HepG2 (cell line): Measurements from ENCODE around the gene CES2. TPM values are rescaled to one million over a fixed set of nuclear protein-coding genes. Genes with fewer than 3 reads are reported as not detected.

Source experiments
- ATAC-seq: fragments of 200-7000 bp; cut with Tn5 transposase; 3 replicates; pipeline ENCODE4 v1.9.1; 2020; ENCODE audit warnings: mild to moderate bottlenecking, moderate library complexity
- BruUV-seq: library from RNA; stranded (reverse); fragments of 400-500 nt; replicated peaks from 2 replicates; lab custom pipeline; 2021; lab: Mats Ljungman, UMichigan
- CTCF ChIA-PET: fragments of 300-600 bp; formaldehyde crosslinking; extraction: SDS; loops from one replicate; lab custom pipeline; 2021; ENCODE audit warnings: low total read pairs, inconsistent platforms, low intra/inter-chr PET ratio; lab: Yijun Ruan, JAX
- POLR2A ChIA-PET: fragments of 350-600 bp; sonication (Branson Sonifier 250); formaldehyde crosslinking; loops from one replicate; lab custom pipeline; 2020; ENCODE audit warnings: antibody characterized with exemption, inconsistent platforms; lab: Yijun Ruan, JAX
- DNase-seq: peaks from one replicate; pipeline ENCODE4 v3.0.0-alpha.2; 2015; ENCODE audit warnings: low spot score
- FAIRE-seq: peaks from 3 replicates; lab custom pipeline; 2011; peaks lifted over from hg19 to GRCh38; lab: Jason Lieb, UNC
- H2AFZ ChIP-seq: one replicate; pipeline ENCODE4 v1.6.1; 2011; ENCODE audit warnings: low read length, inconsistent platforms
- H3K27ac ChIP-seq: fragments of 300-600 bp; 3 replicates; pipeline ENCODE4 v1.8.0; 2011; ENCODE audit warnings: mixed run types, mild to moderate bottlenecking, mixed read lengths, low read length, inconsistent platforms; ENCODE audit not compliant: insufficient read depth; ENCODE audit errors: extremely low read length
- H3K27me3 ChIP-seq, 2 experiments: fragments of 200-600 bp in 1 of 2; 2 replicates in 1 of 2; 3 replicates in 1 of 2; pipeline versions ENCODE4 v1.6.0 to v1.8.0; 2011; ENCODE audit warnings: low read length in 2 of 2, mild to moderate bottlenecking in 2 of 2, moderate library complexity in 2 of 2, inconsistent platforms in 1 of 2; ENCODE audit not compliant: insufficient read depth in 2 of 2, control insufficient read depth in 1 of 2
- H3K36me3 ChIP-seq, 2 experiments: fragments of 200-600 bp in 1 of 2; replicated peaks in 1 of 2; 2 replicates in 1 of 2; 3 replicates in 1 of 2; pipeline versions ENCODE4 v1.5.1 to v1.8.0; 2011; ENCODE audit warnings: low read length in 2 of 2, inconsistent platforms in 1 of 2; ENCODE audit not compliant: insufficient read depth in 2 of 2, control insufficient read depth in 1 of 2
- H3K4me1 ChIP-seq: 2 replicates; pipeline ENCODE4 v1.5.1; 2012; ENCODE audit warnings: low read length, inconsistent platforms; ENCODE audit not compliant: insufficient read depth
- H3K4me2 ChIP-seq: 2 replicates; pipeline ENCODE4 v1.6.0; 2011; ENCODE audit warnings: low read depth, low read length, inconsistent platforms
- H3K4me3 ChIP-seq, 3 experiments: fragments of 200-600 bp in 1 of 3; sonication (generic), shearing (Covaris generic) in 1 of 3; replicated peaks in 1 of 3; 2 replicates each; pipeline ENCODE4 v1.5.1; 2011 to 2016; ENCODE audit warnings: low read length in 3 of 3, inconsistent platforms in 2 of 3, low read depth in 2 of 3, mild to moderate bottlenecking in 2 of 3, control low read depth in 1 of 3, mixed read lengths in 1 of 3; ENCODE audit not compliant: insufficient read depth in 1 of 3
- H3K79me2 ChIP-seq: one replicate; pipeline ENCODE4 v1.6.1; 2011; ENCODE audit warnings: low read length, inconsistent platforms; ENCODE audit not compliant: insufficient read depth
- H3K9ac ChIP-seq: 2 replicates; pipeline ENCODE4 v1.6.0; 2011; ENCODE audit warnings: mild to moderate bottlenecking, low read depth, low read length, inconsistent platforms; ENCODE audit not compliant: insufficient read depth
- H3K9me3 ChIP-seq: 2 replicates; pipeline ENCODE4 v1.5.1; 2012; ENCODE audit warnings: mild to moderate bottlenecking, low read length
- H4K20me1 ChIP-seq: 2 replicates; pipeline ENCODE4 v1.6.0; 2011; ENCODE audit warnings: inconsistent platforms, mild to moderate bottlenecking, low read length, moderate library complexity; ENCODE audit not compliant: insufficient read depth
- ARHGAP35 ChIP-seq: sonication (generic); formaldehyde crosslinking; IDR thresholded peaks from 2 replicates; pipeline ENCODE4 v1.9.0; 2022; ENCODE audit warnings: mild to moderate bottlenecking, inconsistent platforms, moderate library complexity, missing genetic modification reagents, borderline replicate concordance
- CBX5 ChIP-seq: sonication (generic); formaldehyde crosslinking; IDR thresholded peaks from 2 replicates; pipeline ENCODE4 v1.4.0; 2020; ENCODE audit warnings: missing genetic modification reagents, borderline replicate concordance
- ETV6 ChIP-seq: sonication (generic); formaldehyde crosslinking; conservative IDR thresholded peaks from 2 replicates; pipeline ENCODE4 v1.4.0; 2020; ENCODE audit warnings: missing genetic modification reagents
- IKZF1 ChIP-seq: fragments of 450-650 bp; IDR thresholded peaks from 2 replicates; pipeline ENCODE4 v1.7.1; 2016
- MBNL3 ChIP-seq: fragments of 250-450 bp; sonication (Bioruptor Pico); conservative IDR thresholded peaks from 2 replicates; pipeline ENCODE4 v1.8.0; 2022; ENCODE audit warnings: mild to moderate bottlenecking, inconsistent platforms
- RARA ChIP-seq: IDR thresholded peaks from 2 replicates; pipeline ENCODE4 v1.6.1; 2016; ENCODE audit warnings: missing genetic modification reagents, missing compliant biosample characterization
- SMARCE1 ChIP-seq: fragments of 450-650 bp; IDR thresholded peaks from 2 replicates; pipeline ENCODE4 v1.6.1; 2017; ENCODE audit warnings: borderline replicate concordance
- TBP ChIP-seq: sonication (generic); formaldehyde crosslinking; IDR thresholded peaks from 2 replicates; pipeline ENCODE4 v1.5.0; 2020; ENCODE audit warnings: missing genetic modification reagents
- ZBTB1 ChIP-seq: sonication (generic); formaldehyde crosslinking; IDR thresholded peaks from 2 replicates; pipeline ENCODE4 v1.4.0; 2020; ENCODE audit warnings: missing genetic modification reagents, borderline replicate concordance
- ZFX ChIP-seq: sonication (generic); formaldehyde crosslinking; IDR thresholded peaks from 2 replicates; pipeline ENCODE4 v1.4.0; 2020; ENCODE audit warnings: mild to moderate bottlenecking, low read depth, missing genetic modification reagents, moderate library complexity
- WGBS: methylation state at CpG from one replicate; pipeline ENCODE4 v1.1.6; 2017; ENCODE audit warnings: low lambda C conversion rate; 5-methylcytosine and 5-hydroxymethylcytosine counted together
- in situ Hi-C: cut with HindIII; loops from 2 replicates; pipeline ENCODE4 v1.10.0; 2017; ENCODE audit warnings: low pct_unique_long_range_greater_than_20kb; ENCODE audit not compliant: extremely low pct_ligation_motif_present
- intact Hi-C: fragments of 100-400 bp; cut with micrococcal nuclease; formaldehyde crosslinking; loops from one replicate; pipeline ENCODE4 v1.10.0; 2022; ENCODE audit not compliant: unreplicated experiment
- polyA plus RNA-seq, 8 experiments: library from polyadenylated mRNA; depleted of rRNA in 3 of 8; stranded (reverse) in 7 of 8; unstranded in 1 of 8; fragments of >200 nt; fragmentation: Illumina TruSeq in 4 of 8; extraction: Trizol in 4 of 8; gene quantifications; 2 replicates each; pipeline versions ENCODE4 v1.2.1 to v1.2.3, GENCODE V29; 2011 to 2016; ENCODE audit warnings: low read depth in 4 of 8, missing spikeins in 1 of 8, mixed read lengths in 1 of 8; ENCODE audit not compliant: insufficient read depth in 1 of 8
- total RNA-seq, 5 experiments: library from RNA; depleted of rRNA; stranded (reverse); fragments of >200 nt; fragmentation: Illumina TruSeq; extraction: Trizol; gene quantifications; 2 replicates each; pipeline ENCODE4 v1.2.3, GENCODE V29; 2016; ENCODE audit warnings: low read depth in 1 of 5
- TF ChIP-seq, protein P1 (sequence below): sonication (generic); formaldehyde crosslinking; conservative IDR thresholded peaks from 2 replicates; pipeline ENCODE4 v1.4.0; 2020; ENCODE audit warnings: missing genetic modification reagents
- TF ChIP-seq, protein P2 (sequence below): sonication (generic); formaldehyde crosslinking; IDR thresholded peaks from 2 replicates; pipeline ENCODE4 v1.4.0; 2020; ENCODE audit warnings: missing genetic modification reagents
- TF ChIP-seq, protein P3 (sequence below): sonication (generic); formaldehyde crosslinking; IDR thresholded peaks from 2 replicates; pipeline ENCODE4 v1.4.0; 2020; ENCODE audit warnings: low read depth, missing genetic modification reagents
- TF ChIP-seq, protein P4 (sequence below): sonication (generic); formaldehyde crosslinking; IDR thresholded peaks from 2 replicates; pipeline ENCODE4 v1.5.1; 2020; ENCODE audit warnings: missing genetic modification reagents, mild to moderate bottlenecking, borderline replicate concordance
- TF ChIP-seq, protein P5 (sequence below): sonication (generic); formaldehyde crosslinking; IDR thresholded peaks from 2 replicates; pipeline ENCODE4 v1.8.1; 2023; ENCODE audit warnings: mild to moderate bottlenecking, missing genetic modification reagents

The CES2 gene
- total and polyA plus RNA-seq, 2 of the 13 experiments (the other 11 are each of a cell fraction or from before 2014, with no cell fraction given), result 50.6 to 63.8 TPM

DNA sequence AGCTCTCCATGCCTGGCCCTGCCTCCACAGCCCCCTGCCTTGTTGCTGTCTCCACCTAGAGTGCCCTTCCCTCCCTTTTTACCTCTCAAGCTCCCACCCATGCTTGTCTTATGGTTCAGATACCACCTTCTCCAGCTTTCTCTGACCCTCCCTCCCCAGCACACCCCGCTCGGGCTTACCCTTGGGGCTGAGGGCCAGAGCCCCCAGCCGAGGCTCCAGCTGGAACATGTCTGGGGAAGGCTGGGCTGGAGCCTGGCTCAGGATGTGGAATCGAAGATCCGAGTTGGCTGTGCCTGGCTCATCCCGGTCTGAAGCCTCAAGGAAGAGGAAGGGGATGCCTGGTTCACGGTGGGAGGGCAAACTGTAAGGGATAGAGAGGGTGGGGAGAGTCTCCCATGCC lies 20.3 kb upstream of the CES2 start (continued):
- no peak for TF ChIP-seq ARHGAP35 (CRISPR knock-in tag)
- TF ChIP-seq, protein P1, sequence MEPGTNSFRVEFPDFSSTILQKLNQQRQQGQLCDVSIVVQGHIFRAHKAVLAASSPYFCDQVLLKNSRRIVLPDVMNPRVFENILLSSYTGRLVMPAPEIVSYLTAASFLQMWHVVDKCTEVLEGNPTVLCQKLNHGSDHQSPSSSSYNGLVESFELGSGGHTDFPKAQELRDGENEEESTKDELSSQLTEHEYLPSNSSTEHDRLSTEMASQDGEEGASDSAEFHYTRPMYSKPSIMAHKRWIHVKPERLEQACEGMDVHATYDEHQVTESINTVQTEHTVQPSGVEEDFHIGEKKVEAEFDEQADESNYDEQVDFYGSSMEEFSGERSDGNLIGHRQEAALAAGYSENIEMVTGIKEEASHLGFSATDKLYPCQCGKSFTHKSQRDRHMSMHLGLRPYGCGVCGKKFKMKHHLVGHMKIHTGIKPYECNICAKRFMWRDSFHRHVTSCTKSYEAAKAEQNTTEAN (CRISPR knock-in tag), result no peak
- TF ChIP-seq CBX5 (CRISPR knock-in tag), result no peak

DNA sequence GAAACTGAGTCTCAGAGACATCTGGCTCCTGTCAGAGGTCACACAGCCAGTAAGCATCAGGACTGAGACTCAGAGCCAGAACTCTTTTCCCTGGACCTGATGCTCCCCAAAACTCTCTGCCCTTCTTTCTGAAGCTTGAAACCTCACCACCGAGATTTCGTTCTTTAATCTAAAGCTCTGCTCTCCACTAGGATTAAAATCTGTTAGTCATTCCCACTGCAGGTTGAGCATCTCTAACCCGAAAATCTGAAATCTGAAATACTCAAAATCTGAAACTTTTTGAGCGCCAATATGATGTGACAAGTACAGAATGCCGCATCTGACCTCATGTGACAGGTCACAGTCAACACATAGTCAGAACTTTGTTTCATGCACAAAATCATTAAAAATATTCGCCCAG lies 18.8 kb upstream of the CES2 start:
- TF ChIP-seq TBP (CRISPR knock-in tag) (no peak), SMARCE1 (no peak), ETV6 (no peak), IKZF1 (no peak), ZFX (CRISPR knock-in tag) (no peak), ZBTB1 (CRISPR knock-in tag) (no peak), MBNL3 (no peak), RARA (CRISPR knock-in tag) (no peak)
- TF ChIP-seq, protein P2, sequence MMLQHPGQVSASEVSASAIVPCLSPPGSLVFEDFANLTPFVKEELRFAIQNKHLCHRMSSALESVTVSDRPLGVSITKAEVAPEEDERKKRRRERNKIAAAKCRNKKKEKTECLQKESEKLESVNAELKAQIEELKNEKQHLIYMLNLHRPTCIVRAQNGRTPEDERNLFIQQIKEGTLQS, result no peak
- TF ChIP-seq, protein P3, sequence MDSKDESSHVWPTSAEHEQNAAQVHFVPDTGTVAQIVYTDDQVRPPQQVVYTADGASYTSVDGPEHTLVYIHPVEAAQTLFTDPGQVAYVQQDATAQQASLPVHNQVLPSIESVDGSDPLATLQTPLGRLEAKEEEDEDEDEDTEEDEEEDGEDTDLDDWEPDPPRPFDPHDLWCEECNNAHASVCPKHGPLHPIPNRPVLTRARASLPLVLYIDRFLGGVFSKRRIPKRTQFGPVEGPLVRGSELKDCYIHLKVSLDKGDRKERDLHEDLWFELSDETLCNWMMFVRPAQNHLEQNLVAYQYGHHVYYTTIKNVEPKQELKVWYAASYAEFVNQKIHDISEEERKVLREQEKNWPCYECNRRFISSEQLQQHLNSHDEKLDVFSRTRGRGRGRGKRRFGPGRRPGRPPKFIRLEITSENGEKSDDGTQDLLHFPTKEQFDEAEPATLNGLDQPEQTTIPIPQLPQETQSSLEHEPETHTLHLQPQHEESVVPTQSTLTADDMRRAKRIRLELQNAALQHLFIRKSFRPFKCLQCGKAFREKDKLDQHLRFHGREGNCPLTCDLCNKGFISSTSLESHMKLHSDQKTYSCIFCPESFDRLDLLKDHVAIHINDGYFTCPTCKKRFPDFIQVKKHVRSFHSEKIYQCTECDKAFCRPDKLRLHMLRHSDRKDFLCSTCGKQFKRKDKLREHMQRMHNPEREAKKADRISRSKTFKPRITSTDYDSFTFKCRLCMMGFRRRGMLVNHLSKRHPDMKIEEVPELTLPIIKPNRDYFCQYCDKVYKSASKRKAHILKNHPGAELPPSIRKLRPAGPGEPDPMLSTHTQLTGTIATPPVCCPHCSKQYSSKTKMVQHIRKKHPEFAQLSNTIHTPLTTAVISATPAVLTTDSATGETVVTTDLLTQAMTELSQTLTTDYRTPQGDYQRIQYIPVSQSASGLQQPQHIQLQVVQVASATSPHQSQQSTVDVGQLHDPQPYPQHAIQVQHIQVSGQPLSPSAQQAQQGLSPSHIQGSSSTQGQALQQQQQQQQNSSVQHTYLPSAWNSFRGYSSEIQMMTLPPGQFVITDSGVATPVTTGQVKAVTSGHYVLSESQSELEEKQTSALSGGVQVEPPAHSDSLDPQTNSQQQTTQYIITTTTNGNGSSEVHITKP (CRISPR knock-in tag), result no peak
- TF ChIP-seq, protein P4, sequence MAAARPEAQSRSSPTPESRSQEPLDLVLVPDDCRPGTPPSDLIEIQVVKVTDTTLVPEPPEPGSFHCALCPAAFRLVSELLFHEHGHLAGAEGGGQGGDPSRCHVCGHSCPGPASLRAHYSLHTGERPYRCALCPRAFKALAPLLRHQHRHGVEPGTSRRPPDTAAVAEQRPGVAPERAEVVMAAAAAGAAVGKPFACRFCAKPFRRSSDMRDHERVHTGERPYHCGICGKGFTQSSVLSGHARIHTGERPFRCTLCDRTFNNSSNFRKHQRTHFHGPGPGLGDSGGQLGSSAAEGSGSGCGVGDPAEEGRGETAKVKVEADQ (CRISPR knock-in tag), result no peak
- TF ChIP-seq, protein P5, sequence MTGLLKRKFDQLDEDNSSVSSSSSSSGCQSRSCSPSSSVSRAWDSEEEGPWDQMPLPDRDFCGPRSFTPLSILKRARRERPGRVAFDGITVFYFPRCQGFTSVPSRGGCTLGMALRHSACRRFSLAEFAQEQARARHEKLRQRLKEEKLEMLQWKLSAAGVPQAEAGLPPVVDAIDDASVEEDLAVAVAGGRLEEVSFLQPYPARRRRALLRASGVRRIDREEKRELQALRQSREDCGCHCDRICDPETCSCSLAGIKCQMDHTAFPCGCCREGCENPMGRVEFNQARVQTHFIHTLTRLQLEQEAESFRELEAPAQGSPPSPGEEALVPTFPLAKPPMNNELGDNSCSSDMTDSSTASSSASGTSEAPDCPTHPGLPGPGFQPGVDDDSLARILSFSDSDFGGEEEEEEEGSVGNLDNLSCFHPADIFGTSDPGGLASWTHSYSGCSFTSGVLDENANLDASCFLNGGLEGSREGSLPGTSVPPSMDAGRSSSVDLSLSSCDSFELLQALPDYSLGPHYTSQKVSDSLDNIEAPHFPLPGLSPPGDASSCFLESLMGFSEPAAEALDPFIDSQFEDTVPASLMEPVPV, result no peak
- intact Hi-C loops (no loop called here), in situ Hi-C loops (no loop called here)
- Histone ChIP-seq H3K36me3 (no peaks in the 10 kb centered on the region), H3K4me2 (no peak overlapping the region), H3K4me1 (peaks cover 34% of the 10 kb centered on the region), H2AFZ (no peak overlapping the region), H4K20me1 (no peaks in the 10 kb centered on the region), H3K9me3 (no peaks in the 10 kb centered on the region), H3K79me2 (no peaks in the 10 kb centered on the region), H3K9ac (no peak overlapping the region), H3K27me3 (peaks cover 0 to 4% of the 10 kb centered on the region in 2 experiments; a peak in 2 of 5 replicates), H3K4me3 (no peak overlapping the region), H3K27ac (no peak overlapping the region)
- ATAC-seq (no peak), DNase-seq (no peak), FAIRE-seq (no peak)
- ChIA-PET POLR2A (interaction anchor here (7.3 kb wide), 1 partner anchor 14 kb away, joined by 86 read pairs; no protein-coding TSS in a partner anchor), CTCF (no interaction called here)
- no TSS peak for BruUV-seq
- WGBS, result 67% methylated on average over 6 of the region's 6 CpGs
